Suprapubic skin (tissue), 2 donors: ENCODE results near the gene MAP4K5.

Source experiments
- EP300 ChIP-seq: sonication (generic); formaldehyde crosslinking; IDR thresholded peaks from one replicate; pipeline ENCODE4 v1.6.1; 2017; ENCODE audit warnings: antibody characterized with exemption
- POLR2A ChIP-seq, 2 donors: fragments of 450-650 bp; IDR thresholded peaks; one replicate each; pipeline ENCODE4 v1.6.1; 2017; ENCODE audit warnings: antibody characterized with exemption in 2 of 2, mild to moderate bottlenecking in 2 of 2, moderate library complexity in 2 of 2

DNA sequence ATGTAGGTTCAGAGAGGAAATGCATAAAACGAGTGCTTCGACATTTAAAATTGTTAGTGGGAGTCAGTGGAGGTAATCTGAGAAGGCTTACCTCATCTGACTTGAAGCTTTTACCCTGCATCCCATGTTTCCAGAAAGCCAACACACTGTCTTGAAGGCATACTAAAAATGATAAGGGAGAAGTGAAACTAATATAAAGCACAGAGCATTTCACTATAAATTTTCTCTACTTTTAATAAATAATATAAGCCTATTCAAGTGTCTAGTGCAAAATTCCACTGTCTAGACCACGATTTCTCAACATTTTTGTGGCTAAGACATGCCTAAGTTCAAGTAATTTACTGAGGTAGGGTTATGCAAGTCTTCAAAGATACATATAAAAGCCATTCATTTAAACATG is 106.6 kb downstream of the MAP4K5 start:
- TF ChIP-seq EP300 (no peak), POLR2A (IDR thresholded peaks at IDR 0.05) (no peak)
